ENCODE measurements around the gene BRPF3. TPM values are rescaled to one million over a fixed set of nuclear protein-coding genes. Genes with fewer than 3 reads are reported as not detected.

Gene BRPF3
- total RNA-seq, 1 donor from 2014 or later = 11.6 TPM

- DNase-seq = no peak
Measured at GRCh38 chr6:36235309-36235708, 38.8 kb downstream of the BRPF3 start.

GRCh38 chr6:36235862-36236261, 39.3 kb downstream of the BRPF3 start:
- no peak for DNase-seq

- no peak for DNase-seq
Measured at GRCh38 chr6:36239774-36240173, 43.2 kb downstream of the BRPF3 start.

- DNase-seq = no peak
Measured at GRCh38 chr6:36241728-36242127, 45.2 kb downstream of the BRPF3 start.

GRCh38 chr6:36242161-36242560, 45.6 kb downstream of the BRPF3 start:
- DNase-seq = no peak

GRCh38 chr6:36242626-36243025, 46.1 kb downstream of the BRPF3 start:
- no peak for DNase-seq

- no peak for DNase-seq
Measured at GRCh38 chr6:36243562-36244212, 47.1 kb downstream of the BRPF3 start.

- peak; percentile 74 for DNase-seq
Measured at GRCh38 chr6:36244641-36245280, 48.2 kb downstream of the BRPF3 start.

GRCh38 chr6:36245572-36246061, 49.1 kb downstream of the BRPF3 start:
- DNase-seq = no peak

GRCh38 chr6:36246506-36247268, 50.1 kb downstream of the BRPF3 start:
- no peak for DNase-seq

GRCh38 chr6:36247693-36248092, 51.1 kb downstream of the BRPF3 start:
- peak; percentile 55 for DNase-seq

- DNase-seq = peak; percentile 67
Measured at GRCh38 chr6:36248980-36249379, 52.4 kb downstream of the BRPF3 start.

- DNase-seq = no peak
Measured at GRCh38 chr6:36249536-36249935, 53.0 kb downstream of the BRPF3 start.

GRCh38 chr6:36252005-36252404, 55.5 kb downstream of the BRPF3 start:
- DNase-seq = no peak

- no peak for DNase-seq
Measured at GRCh38 chr6:36263390-36264000, 67.0 kb downstream of the BRPF3 start.

- no peak for DNase-seq
Measured at GRCh38 chr6:36265744-36266143, 69.2 kb downstream of the BRPF3 start.

- DNase-seq = peak; percentile 60
Measured at GRCh38 chr6:36266913-36267644, 70.5 kb downstream of the BRPF3 start.

GRCh38 chr6:36267731-36268477, 71.4 kb downstream of the BRPF3 start:
- no peak for DNase-seq

- no peak for DNase-seq
Measured at GRCh38 chr6:36268478-36269275, 72.1 kb downstream of the BRPF3 start.

- DNase-seq = no peak
Measured at GRCh38 chr6:36269834-36270705, 73.5 kb downstream of the BRPF3 start, which contains the start of gene PNPLA1. TSS of gene PNPLA1 (plus strand) at chr6:36270060. CDS start at chr6:36270460, 400 bp downstream.
